GM23248 (cell line): Measurements from ENCODE around the gene OCIAD1. TPM values are rescaled to one million over a fixed set of nuclear protein-coding genes. Genes with fewer than 3 reads are reported as not detected.
"Not testable (repeated sequence)": the region's sequence is repeated elsewhere in the genome, so short reads cannot be mapped to it uniquely, and the experiment has no call there.

Experiments
- DNase-seq: peaks from one replicate; pipeline ENCODE4 v3.0.0-alpha.2; 2015
- H2AFZ ChIP-seq: fragments of 200-600 bp; sonication (generic); 2 replicates; pipeline ENCODE4 v1.6.1; 2016; ENCODE audit warnings: antibody characterized with exemption
- H3F3A ChIP-seq: fragments of 200-600 bp; sonication (generic); 2 replicates; pipeline ENCODE4 v1.6.1; 2016; ENCODE audit warnings: mild to moderate bottlenecking, antibody characterized with exemption, mixed run types; ENCODE audit not compliant: insufficient read depth
- H3K27ac ChIP-seq: fragments of 200-600 bp; sonication (generic); 2 replicates; pipeline ENCODE4 v1.5.1; 2016; ENCODE audit warnings: mild to moderate bottlenecking
- H3K27me3 ChIP-seq: fragments of 200-600 bp; sonication (generic); replicated peaks from 2 replicates; pipeline ENCODE4 v1.6.1; 2016; ENCODE audit warnings: mild to moderate bottlenecking; ENCODE audit not compliant: insufficient read depth
- H3K36me3 ChIP-seq: fragments of 200-600 bp; sonication (generic); 2 replicates; pipeline ENCODE4 v1.6.1; 2016; ENCODE audit warnings: low read depth, mild to moderate bottlenecking
- H3K4me1 ChIP-seq: fragments of 200-600 bp; sonication (generic); 2 replicates; pipeline ENCODE4 v1.6.1; 2016; ENCODE audit warnings: mild to moderate bottlenecking; ENCODE audit not compliant: insufficient read depth
- H3K4me2 ChIP-seq: fragments of 200-600 bp; sonication (generic); one replicate; pipeline ENCODE4 v1.6.1; 2016; ENCODE audit warnings: mild to moderate bottlenecking; ENCODE audit not compliant: unreplicated experiment
- H3K4me3 ChIP-seq: fragments of 200-600 bp; sonication (generic); 2 replicates; pipeline ENCODE4 v1.5.1; 2016; ENCODE audit warnings: mild to moderate bottlenecking
- H3K79me2 ChIP-seq: fragments of 200-600 bp; sonication (generic); 2 replicates; pipeline ENCODE4 v1.6.1; 2016; ENCODE audit warnings: mild to moderate bottlenecking; ENCODE audit not compliant: insufficient read depth
- H3K9ac ChIP-seq: fragments of 200-600 bp; sonication (generic); 2 replicates; pipeline ENCODE4 v1.6.1; 2016; ENCODE audit warnings: mild to moderate bottlenecking
- H3K9me2 ChIP-seq: fragments of 200-600 bp; sonication (generic); 2 replicates; pipeline ENCODE4 v1.6.1; 2016; ENCODE audit warnings: mixed run types, mild to moderate bottlenecking, moderate library complexity; ENCODE audit not compliant: insufficient read depth
- H3K9me3 ChIP-seq: fragments of 200-600 bp; sonication (generic); one replicate; pipeline ENCODE4 v1.6.1; 2017; ENCODE audit warnings: low read depth
- H4K20me1 ChIP-seq: fragments of 200-600 bp; sonication (generic); 2 replicates; pipeline ENCODE4 v1.6.0; 2016; ENCODE audit not compliant: insufficient read depth
- EZH2 ChIP-seq: fragments of 200-600 bp; sonication (generic); IDR thresholded peaks from 2 replicates; pipeline ENCODE4 v1.6.1; 2018; ENCODE audit warnings: antibody characterized with exemption, mild to moderate bottlenecking; ENCODE audit not compliant: insufficient read depth, poor library complexity, severe bottlenecking
- EZH2phosphoT487 ChIP-seq: fragments of 200-600 bp; sonication (generic); IDR thresholded peaks from 2 replicates; pipeline ENCODE4 v1.6.1; 2018; ENCODE audit warnings: antibody characterized with exemption, moderate library complexity, mild to moderate bottlenecking, low read depth; ENCODE audit not compliant: insufficient read depth
- WGBS, 2 experiments: methylation state at CpG; one replicate each; pipeline ENCODE4 v1.1.6; 2015 to 2017; ENCODE audit warnings: low lambda C conversion rate in 2 of 2, low coverage in 1 of 2; ENCODE audit errors: missing lambda C conversion rate in 2 of 2; 5-methylcytosine and 5-hydroxymethylcytosine counted together
- in situ Hi-C: fragments of 300-500 bp; cut with MboI; formaldehyde crosslinking; loops from 2 replicates; pipeline ENCODE4 v1.15.0; 2020
- polyA plus RNA-seq: library from polyadenylated mRNA; unstranded; fragments of >200 nt; fragmentation: Nextera tagmentation; extraction: Ambion mirVana; gene quantifications from 2 replicates; pipeline ENCODE4 v1.2.1, GENCODE V29; 2016
- total RNA-seq: library from RNA; depleted of rRNA; stranded (reverse); fragments of >200 nt; shearing (Covaris generic); gene quantifications from 2 replicates; pipeline ENCODE4 v1.2.3, GENCODE V29; 2014

Gene OCIAD1
- total and polyA plus RNA-seq, 2 experiments from 2014 or later: 88.9 to 151 TPM

DNA sequence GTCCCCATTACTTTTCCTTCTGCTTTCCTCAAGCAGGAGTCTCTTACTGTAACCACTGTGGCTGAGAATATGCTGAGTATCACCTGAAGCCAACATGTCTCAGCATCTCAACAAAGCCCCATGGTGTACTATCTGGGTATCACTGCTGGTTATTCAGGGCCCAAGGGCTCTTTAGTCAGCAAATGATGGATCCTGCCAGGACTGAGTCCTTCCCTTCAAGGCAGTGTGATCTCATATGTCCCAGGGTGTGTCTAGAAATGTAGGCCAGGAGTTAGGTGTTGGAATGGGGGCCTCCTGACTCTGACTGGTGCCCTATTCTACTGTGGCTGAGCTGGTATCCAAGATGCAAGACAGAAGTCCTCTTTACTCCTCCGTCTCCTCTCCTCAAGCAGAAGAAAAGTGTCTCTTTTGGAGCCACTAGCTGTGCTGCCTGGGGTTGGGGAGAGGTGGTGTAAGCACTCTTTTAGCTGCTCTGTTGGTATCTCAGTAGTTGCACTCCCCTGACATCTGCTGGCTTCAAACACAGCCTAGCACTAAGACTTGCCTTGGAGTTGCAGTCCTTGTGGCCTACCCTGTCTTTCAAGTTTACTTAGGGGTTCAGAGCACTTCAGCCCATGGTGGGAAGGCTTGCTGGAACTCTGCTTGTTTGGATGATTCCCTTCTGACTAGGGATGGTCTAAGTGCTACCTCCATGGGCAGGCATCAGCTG lies 47.1 kb downstream of the OCIAD1 start:
- in situ Hi-C loops: no loop called here
- WGBS, 2 experiments: 94% methylated on average over 1 of the region's 1 CpG
- Histone ChIP-seq H3K27ac (no peak overlapping the region), H2AFZ (no peak overlapping the region), H3K9me2 (no peaks in the 10 kb centered on the region), H3K36me3 (no peaks in the 10 kb centered on the region), H4K20me1 (no peaks in the 10 kb centered on the region), H3K4me3 (no peak overlapping the region), H3K9ac (no peak overlapping the region), H3K4me2 (no peak overlapping the region), H3K79me2 (no peaks in the 10 kb centered on the region), H3K4me1 (no peaks in the 10 kb centered on the region), H3F3A (no peaks in the 10 kb centered on the region), H3K9me3 (no peaks in the 10 kb centered on the region), H3K27me3 (no peaks in the 10 kb centered on the region)
- TF ChIP-seq EZH2phosphoT487: no peak
- TF ChIP-seq EZH2: no peak
- DNase-seq: no peak

DNA sequence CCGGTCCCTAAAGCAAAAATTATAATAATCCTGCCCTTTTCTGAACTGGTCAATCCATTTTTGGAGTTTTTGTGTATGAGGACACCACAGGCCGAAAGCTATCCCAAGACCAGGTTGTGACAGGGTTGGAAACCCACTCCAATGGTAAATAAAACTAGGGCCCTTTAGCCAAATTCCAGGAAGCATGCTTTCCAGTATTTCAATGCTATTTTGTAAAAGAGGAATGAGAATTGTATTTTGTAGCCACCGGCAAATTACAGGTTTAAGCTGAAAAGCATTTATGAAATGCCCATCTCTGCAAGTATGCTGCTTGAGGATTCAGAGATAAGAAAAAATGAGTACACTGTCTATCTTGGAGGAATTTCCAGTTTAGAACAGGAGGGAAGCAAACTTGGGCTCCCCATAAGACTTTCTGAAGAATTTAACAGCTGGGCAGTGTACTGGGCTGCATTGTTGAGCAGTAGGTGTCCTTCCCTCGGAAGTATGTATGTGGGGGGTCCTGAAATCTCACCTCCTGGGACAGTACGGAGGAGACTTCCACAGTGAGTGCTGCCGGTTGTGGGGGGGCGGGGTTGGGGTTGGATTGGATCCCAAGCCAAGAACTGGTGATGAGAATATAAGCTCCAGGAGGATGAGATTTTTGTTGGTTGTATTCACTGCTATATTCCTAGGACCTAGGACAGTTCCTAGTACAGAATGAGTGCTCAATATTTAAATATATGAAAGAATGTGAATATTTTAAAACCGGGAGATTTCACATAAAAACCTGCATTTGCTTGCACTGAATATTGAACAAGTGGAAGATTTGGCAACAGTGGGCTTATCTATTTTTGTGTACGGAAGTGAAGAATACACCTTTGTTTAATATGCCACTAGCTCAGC lies 48.9 kb downstream of the OCIAD1 start:
- Histone ChIP-seq H3F3A (no peaks in the 10 kb centered on the region), H4K20me1 (no peaks in the 10 kb centered on the region), H2AFZ (no peak overlapping the region), H3K9ac (no peak overlapping the region), H3K4me3 (no peak overlapping the region), H3K4me1 (no peaks in the 10 kb centered on the region), H3K27ac (no peak overlapping the region), H3K4me2 (no peak overlapping the region), H3K9me3 (no peaks in the 10 kb centered on the region), H3K36me3 (no peaks in the 10 kb centered on the region), H3K27me3 (no peaks in the 10 kb centered on the region), H3K79me2 (no peaks in the 10 kb centered on the region), H3K9me2 (no peaks in the 10 kb centered on the region)
- in situ Hi-C loops: no loop called here
- TF ChIP-seq EZH2phosphoT487 (no peak), EZH2 (no peak)
- 59 to 68% methylated on average over 9 of the region's 9 CpGs for WGBS, 2 experiments
- no peak for DNase-seq

- H3K79me2 ChIP-seq, H3K36me3 ChIP-seq, H3K4me2 ChIP-seq, DNase-seq, H3K27ac ChIP-seq, H3K9me3 ChIP-seq, H4K20me1 ChIP-seq, H3K9ac ChIP-seq, H3K9me2 ChIP-seq, H2AFZ ChIP-seq, H3F3A ChIP-seq, in situ Hi-C loops, H3K4me1 ChIP-seq, H3K4me3 ChIP-seq, H3K27me3 ChIP-seq: not testable (repeated sequence)
- WGBS, 2 experiments: 47 to 60% methylated on average over 3 of the region's 3 CpGs
Measured at GRCh38 chr4:48881646-48882045, 50.8 kb downstream of the OCIAD1 start.

- H3K9me2 ChIP-seq, H3K4me1 ChIP-seq, H3K36me3 ChIP-seq, H3K4me3 ChIP-seq, H3K27ac ChIP-seq, H2AFZ ChIP-seq, H3K9ac ChIP-seq, H3K4me2 ChIP-seq, H3K9me3 ChIP-seq, in situ Hi-C loops, DNase-seq, H3K79me2 ChIP-seq, H3F3A ChIP-seq, H3K27me3 ChIP-seq, H4K20me1 ChIP-seq: not testable (repeated sequence)
- 89 to 90% methylated on average over 2 to 3 of the region's 3 CpGs for WGBS, 2 experiments
Measured at GRCh38 chr4:48889750-48890149, 58.9 kb downstream of the OCIAD1 start.
